CD4-positive, alpha-beta T cell treated with Interleukin-15 for 1 hour (primary cell): ENCODE measurements around the gene CENPP.

Experiments used
- DNase-seq: peaks from one replicate; pipeline ENCODE4 v3.0.0-alpha.2; 2020

CENPP gene

GRCh38 chr9:92325269-92325990 is at the start of gene CENPP, which contains the start of gene NOL8:
Gene CENPP, plus strand, starts transcription at chr9:92325953.
Gene NOL8, minus strand, starts transcription at chr9:92325350. Its CDS starts 1,189 bp downstream, at chr9:92324161.
- peak; percentile 85 for DNase-seq

DNA sequence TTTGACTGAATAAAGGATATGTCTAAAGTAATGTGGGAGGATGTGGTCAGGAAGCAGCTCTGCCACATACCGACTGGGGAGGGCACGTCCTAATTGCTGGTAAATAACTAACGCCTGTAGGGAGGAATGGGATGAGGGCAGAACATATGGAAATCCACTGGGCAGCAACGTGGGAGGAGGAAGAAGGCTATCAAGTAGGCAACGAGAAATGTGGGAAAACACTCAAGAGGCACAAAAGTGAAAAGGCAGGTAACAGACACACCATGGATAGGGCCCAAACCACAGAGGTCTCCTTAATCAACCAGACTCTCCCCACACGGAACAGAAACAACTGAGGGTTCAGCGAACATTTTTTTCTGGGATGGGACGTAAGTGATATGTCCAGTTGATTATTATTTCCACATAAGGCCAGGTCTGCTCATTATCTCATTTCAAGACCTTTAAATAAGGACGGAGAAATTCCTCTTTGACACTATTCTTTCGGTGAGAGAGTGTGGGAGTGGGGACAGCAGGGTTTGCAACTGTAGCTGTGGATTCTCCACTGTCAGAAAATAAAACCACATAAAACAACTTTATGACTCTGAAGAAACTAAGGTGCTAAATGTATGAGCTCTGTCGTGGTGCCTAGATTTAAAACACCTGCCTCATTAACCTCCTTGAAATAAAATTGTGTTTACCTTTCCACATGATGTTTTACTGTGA is 49.3 kb upstream of the CENPP start:
- no peak for DNase-seq

GRCh38 chr9:92278110-92278509 is 47.6 kb upstream of the CENPP start:
- no peak for DNase-seq

DNA sequence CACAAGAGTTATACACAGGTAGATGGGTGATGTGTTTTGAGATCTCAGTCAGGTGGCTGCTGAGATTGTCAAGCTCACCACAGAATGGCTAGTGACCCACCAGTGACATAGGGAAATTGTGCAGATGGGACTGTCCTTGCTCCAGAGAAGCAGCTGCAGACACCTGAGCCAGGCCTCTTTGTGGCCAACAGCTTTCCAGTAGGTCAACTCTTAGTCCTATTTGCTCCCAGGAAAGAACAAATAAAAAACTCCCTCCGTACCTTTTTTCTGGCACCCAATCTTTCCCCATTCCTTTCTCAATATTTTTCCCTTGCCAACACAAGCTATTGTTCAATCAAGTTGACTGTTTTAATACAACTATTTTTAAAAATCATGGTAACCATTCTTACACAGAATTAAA is 46.5 kb upstream of the CENPP start:
- DNase-seq: no peak

- no peak for DNase-seq
Measured at GRCh38 chr9:92289708-92290390, 35.9 kb upstream of the CENPP start.

GRCh38 chr9:92290785-92291429 is 34.8 kb upstream of the CENPP start:
- DNase-seq: no peak

DNA sequence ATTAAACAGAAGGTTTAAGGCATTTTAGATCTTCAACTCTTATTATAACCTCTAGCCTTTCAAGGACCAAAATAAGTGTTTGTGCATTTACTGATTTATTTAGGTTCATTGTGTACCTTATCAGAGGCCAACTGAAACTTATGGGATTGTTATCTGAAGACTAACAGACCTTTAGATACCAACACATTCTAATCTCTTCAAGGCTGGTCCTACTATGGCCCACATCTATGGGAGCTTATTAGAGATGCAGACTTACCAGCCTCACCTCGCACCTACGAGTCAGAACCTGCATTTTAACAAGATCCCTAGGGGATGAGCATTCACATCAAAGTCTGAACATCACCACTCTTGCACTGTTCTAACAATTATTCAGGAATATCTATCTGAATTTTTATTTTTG is 34.2 kb upstream of the CENPP start:
- no peak for DNase-seq

GRCh38 chr9:92292338-92293074 is 33.2 kb upstream of the CENPP start:
- DNase-seq: no peak

DNA sequence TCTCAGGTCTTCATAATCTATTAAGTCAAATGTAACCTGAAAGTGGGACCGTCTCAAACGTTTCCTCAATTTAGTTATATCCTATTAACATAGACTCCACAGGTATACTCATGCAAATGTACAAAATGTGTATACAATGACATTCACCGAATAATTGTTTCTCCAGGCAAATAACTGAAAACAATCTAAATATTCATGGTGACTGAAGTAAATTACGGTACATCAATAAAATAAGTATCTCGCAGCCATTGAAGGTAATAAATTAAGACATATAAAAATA is 32.7 kb upstream of the CENPP start:
- DNase-seq: no peak

GRCh38 chr9:92293452-92294296 is 32.1 kb upstream of the CENPP start, which contains the start of gene IARS1:
Gene IARS1, minus strand, starts transcription at chr9:92293697. Its CDS starts 4,278 bp downstream, at chr9:92289419.
- peak; percentile 99 for DNase-seq

GRCh38 chr9:92294297-92294676 is 31.5 kb upstream of the CENPP start:
- no peak for DNase-seq

GRCh38 chr9:92295240-92295790 is 30.4 kb upstream of the CENPP start:
- no peak for DNase-seq

DNA sequence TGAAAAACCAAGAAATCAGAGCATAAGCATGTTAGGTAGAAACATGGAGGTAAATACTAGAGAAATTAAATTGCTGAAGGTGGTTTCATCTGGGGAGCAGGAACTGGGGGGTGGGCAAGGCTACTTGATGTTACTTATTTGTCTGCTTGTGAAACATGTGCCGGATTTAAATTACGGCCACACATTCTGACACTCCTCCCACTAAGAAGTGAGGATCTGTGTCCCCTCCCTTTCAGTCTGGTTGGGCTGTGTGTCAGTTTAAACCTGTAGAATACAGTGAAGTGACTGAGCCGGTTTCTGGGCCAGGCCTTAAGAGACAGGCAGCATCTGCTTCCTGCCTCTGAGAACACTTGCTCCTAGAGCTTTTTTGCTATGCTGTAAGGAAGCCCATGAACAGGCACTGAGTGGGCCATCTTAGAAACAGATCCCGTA is 29.9 kb upstream of the CENPP start:
- DNase-seq: no peak

- DNase-seq: no peak
Measured at GRCh38 chr9:92297611-92298010, 28.1 kb upstream of the CENPP start.

DNA sequence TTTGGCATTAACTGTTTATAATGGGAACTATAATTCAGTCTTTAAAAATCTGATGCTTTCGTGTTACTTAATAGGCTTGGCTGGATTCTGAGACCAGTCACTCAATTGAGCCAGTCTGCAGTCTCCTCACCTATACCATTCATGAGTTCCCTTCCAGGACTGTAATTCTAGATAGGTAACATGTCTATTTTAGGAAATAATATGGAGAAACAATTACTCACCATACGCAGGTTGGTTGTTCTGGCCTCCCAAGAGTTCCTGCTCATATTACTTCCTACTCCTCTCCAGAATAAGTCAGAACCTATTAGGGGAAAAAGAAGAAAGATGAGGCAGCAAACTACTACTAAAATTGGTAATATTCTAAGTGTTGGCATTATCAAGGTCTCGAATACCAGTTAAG is 27.7 kb upstream of the CENPP start:
- DNase-seq: no peak

DNA sequence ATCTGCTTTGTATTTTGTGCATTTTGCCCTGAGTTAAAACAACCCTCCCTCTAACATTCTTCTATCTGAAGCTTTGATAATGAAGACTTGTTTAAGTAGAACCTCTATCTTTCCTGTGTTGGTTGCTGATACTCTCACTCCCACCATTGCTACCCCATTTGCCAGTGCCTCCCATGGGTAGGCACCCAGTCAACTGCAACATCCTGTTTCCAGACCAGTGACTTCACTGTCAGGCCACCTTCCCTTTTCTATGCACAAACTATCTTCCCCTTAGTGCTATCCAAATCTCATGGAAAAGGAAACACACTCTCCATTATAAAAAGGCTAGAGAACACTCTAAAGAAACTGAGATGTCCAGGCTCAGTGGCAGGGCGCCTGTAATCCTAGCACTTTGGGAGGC is 26.6 kb upstream of the CENPP start:
- DNase-seq: no peak

DNA sequence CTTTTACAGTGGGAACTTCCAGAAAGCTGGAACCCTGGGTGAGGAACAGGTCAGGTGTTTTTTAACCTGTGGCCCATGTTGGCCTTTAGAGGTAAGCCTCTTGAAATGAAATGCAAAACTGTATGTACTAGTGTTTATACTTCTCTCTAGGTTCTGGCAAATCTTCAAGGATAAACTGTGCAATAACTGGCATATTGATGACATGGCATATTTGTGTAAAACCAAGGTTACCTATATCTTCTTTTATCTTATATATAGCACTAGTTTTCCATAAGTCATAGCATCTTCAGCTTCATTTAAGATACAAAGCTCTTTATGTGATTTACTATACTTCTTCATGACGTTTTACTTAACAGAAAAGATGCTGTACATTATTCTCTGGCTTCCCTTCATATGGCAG is 24.8 kb upstream of the CENPP start:
- DNase-seq: no peak

DNA sequence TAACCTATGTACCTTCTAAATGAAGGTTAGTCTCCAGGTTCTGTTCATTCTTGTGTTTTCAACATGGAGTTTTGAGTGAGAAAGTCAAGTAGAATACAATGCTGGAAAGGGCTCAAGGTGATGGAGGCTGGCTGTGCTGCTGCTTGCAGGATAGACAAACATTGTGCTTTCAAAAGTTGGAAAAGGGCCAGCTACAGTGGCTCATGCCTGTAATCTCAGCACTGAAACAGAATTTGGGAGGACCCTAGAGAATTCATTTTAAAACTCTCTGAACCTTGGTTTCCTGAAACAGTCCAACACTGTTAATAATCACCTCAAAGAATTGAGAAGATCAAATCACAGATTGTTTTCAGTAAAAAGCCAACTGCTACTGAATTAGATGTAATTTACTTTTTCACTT is 16.9 kb upstream of the CENPP start:
- no peak for DNase-seq

- DNase-seq: no peak
Measured at GRCh38 chr9:92310562-92310961, 15.2 kb upstream of the CENPP start.

GRCh38 chr9:92312887-92313623 is 12.7 kb upstream of the CENPP start:
- DNase-seq: no peak

GRCh38 chr9:92313624-92314012 is 12.1 kb upstream of the CENPP start:
- no peak for DNase-seq
